MM.1S (cell line): Measurements from ENCODE around the gene CTNNA3.

Experiments used
- EZH2 ChIP-seq: fragments of 300-600 bp; sonication (generic); optimal IDR thresholded peaks from 2 replicates; pipeline ENCODE3; 2017; ENCODE audit warnings: low read depth, mild to moderate bottlenecking, antibody characterized with exemption, low read length, mixed read lengths
- TF ChIP-seq, protein P1 (sequence below): fragments of 300-600 bp; sonication (generic); IDR thresholded peaks from 2 replicates; pipeline ENCODE4 v1.5.1; 2016; ENCODE audit warnings: antibody characterized with exemption, low read length, mixed read lengths

DNA sequence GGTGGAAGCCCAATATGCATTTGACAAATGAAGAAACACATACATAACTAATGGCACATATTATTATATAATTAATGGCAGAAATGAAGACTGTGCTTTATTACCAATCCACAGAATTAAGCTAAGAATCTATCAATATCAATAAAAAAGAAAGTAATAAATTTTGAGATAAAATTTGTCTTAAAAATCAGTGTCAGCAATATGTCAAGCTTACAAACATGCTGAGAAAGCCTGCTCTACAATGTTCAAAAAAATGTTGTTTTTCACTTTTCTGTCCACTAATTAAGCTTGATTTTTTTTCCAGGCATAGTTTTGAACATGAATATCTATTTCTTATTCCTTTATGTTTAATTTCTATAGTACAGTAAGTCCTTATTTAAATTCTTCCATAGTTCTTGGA lies 1491.2 kb downstream of the CTNNA3 start:
- TF ChIP-seq, protein P1, sequence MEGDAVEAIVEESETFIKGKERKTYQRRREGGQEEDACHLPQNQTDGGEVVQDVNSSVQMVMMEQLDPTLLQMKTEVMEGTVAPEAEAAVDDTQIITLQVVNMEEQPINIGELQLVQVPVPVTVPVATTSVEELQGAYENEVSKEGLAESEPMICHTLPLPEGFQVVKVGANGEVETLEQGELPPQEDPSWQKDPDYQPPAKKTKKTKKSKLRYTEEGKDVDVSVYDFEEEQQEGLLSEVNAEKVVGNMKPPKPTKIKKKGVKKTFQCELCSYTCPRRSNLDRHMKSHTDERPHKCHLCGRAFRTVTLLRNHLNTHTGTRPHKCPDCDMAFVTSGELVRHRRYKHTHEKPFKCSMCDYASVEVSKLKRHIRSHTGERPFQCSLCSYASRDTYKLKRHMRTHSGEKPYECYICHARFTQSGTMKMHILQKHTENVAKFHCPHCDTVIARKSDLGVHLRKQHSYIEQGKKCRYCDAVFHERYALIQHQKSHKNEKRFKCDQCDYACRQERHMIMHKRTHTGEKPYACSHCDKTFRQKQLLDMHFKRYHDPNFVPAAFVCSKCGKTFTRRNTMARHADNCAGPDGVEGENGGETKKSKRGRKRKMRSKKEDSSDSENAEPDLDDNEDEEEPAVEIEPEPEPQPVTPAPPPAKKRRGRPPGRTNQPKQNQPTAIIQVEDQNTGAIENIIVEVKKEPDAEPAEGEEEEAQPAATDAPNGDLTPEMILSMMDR = no peak
- TF ChIP-seq EZH2 = no peak
